AG09309 (cell line): ENCODE measurements around the gene RTL1.
A peak's percentile ranks its signal among the peaks of the same experiment; 100 is the strongest.

ENCODE experiments used
- DNase-seq: peaks from one replicate; pipeline ENCODE4 v3.0.0-alpha.2; 2010; ENCODE audit warnings: low read depth
- H3K4me3 ChIP-seq: 2 replicates; pipeline ENCODE4 v1.5.1; 2011; ENCODE audit warnings: mild to moderate bottlenecking, low read depth, low read length, moderate library complexity; ENCODE audit not compliant: control insufficient read depth
- CTCF ChIP-seq: IDR thresholded peaks from 2 replicates; pipeline ENCODE4 v1.5.1; 2011; ENCODE audit warnings: mild to moderate bottlenecking, low read depth, low read length, inconsistent platforms; ENCODE audit not compliant: insufficient read depth, control insufficient read depth; ENCODE audit errors: missing control alignments

Gene RTL1

GRCh38 chr14:100850841-100851585, 52.5 kb downstream of the RTL1 start:
- no peak for DNase-seq
- TF ChIP-seq CTCF = peak; percentile 74

GRCh38 chr14:100849115-100849781, 54.3 kb downstream of the RTL1 start:
- no peak overlapping the region for H3K4me3 ChIP-seq
- DNase-seq = no peak
- TF ChIP-seq CTCF = no peak

More at GRCh38 chr14:100850841-100851585, 52.5 kb downstream of the RTL1 start:
- H3K4me3 ChIP-seq = no peak overlapping the region

- H3K4me3 ChIP-seq = no peak overlapping the region
- no peak for DNase-seq
- TF ChIP-seq CTCF = no peak
Observed at GRCh38 chr14:100846309-100846859, 57.1 kb downstream of the RTL1 start.

GRCh38 chr14:100845341-100845740, 58.2 kb downstream of the RTL1 start:
- DNase-seq = no peak
- no peak overlapping the region for H3K4me3 ChIP-seq
- TF ChIP-seq CTCF = no peak

- no peak for DNase-seq
- TF ChIP-seq CTCF = no peak
Observed at GRCh38 chr14:100844846-100845245, 58.7 kb downstream of the RTL1 start.

GRCh38 chr14:100844421-100844820, 59.1 kb downstream of the RTL1 start:
- DNase-seq = no peak
- no peak overlapping the region for H3K4me3 ChIP-seq
- no peak for TF ChIP-seq CTCF

More at GRCh38 chr14:100844846-100845245, 58.7 kb downstream of the RTL1 start:
- H3K4me3 ChIP-seq = no peak overlapping the region
